DND-41 (cell line): ENCODE results near the gene KRTAP12-1.

Experiments
- CTCF ChIP-seq: IDR thresholded peaks from 2 replicates; pipeline ENCODE4 v1.5.1; 2012; ENCODE audit warnings: borderline replicate concordance, low read length, moderate library complexity, mild to moderate bottlenecking; ENCODE audit not compliant: poor library complexity, severe bottlenecking; ENCODE audit errors: extremely low read depth
- EZH2 ChIP-seq: IDR thresholded peaks from 3 replicates; pipeline ENCODE4 v1.6.1; 2012; ENCODE audit warnings: borderline replicate concordance, low read depth, mild to moderate bottlenecking, moderate library complexity, low read length, inconsistent platforms; ENCODE audit not compliant: severe bottlenecking

- no peak for TF ChIP-seq EZH2
- no peak for TF ChIP-seq CTCF
Measured at GRCh38 chr21:44713130-44713529, 31.2 kb upstream of the KRTAP12-1 start.
